Left cardiac atrium (tissue), 4 donors: ENCODE measurements around the gene WSB1. TPM values are rescaled to one million over a fixed set of nuclear protein-coding genes. Genes with fewer than 3 reads are reported as not detected.
"Not testable (repeated sequence)": the region's sequence is repeated elsewhere in the genome, so short reads cannot be mapped to it uniquely, and the experiment has no call there.

Experiments
- ATAC-seq, 2 donors: fragments of 200-7000 bp; cut with Tn5 transposase; one replicate each; pipeline ENCODE4 v1.9.1; 2020; ENCODE audit warnings: mild to moderate bottlenecking in 2 of 2, moderate library complexity in 2 of 2
- DNase-seq: peaks from one replicate; pipeline ENCODE4 v3.0.0-alpha.2; 2020
- intact Hi-C, 2 donors: fragments of 100-400 bp; cut with DNase I; formaldehyde crosslinking; loops; one replicate each; pipeline versions ENCODE4 v1.14.1 to v1.15.1; 2022 to 2023
- total RNA-seq, 2 donors: library from RNA; stranded (reverse); fragmentation: NEBNext Ultra II Directional; extraction: Animal tissue kit (Norgen Biotek cat#: 25700); gene quantifications; one replicate each; pipeline ENCODE4 v1.2.1, GENCODE V29; 2021
- donor health status: DM: no; HTN: yes; CAD: no.
- donor health status: DM: no; HTN: yes; CAD: no; lungs with severe emphysema.
- donor health status: DM: yes; HTN: yes; CAD: no.
- donor health status: Dilated cardiomyopathy.

Gene WSB1
- total RNA-seq, 2 donors from 2014 or later: 69.3 to 119 TPM

GRCh38 chr17:27327871-27328270, 34.0 kb downstream of the WSB1 start:
- no peak for ATAC-seq
- intact Hi-C loops: no loop called here
- DNase-seq: no peak

GRCh38 chr17:27328686-27329085, 34.8 kb downstream of the WSB1 start:
- DNase-seq, intact Hi-C loops, ATAC-seq: not testable (repeated sequence)

GRCh38 chr17:27329146-27329805, 35.4 kb downstream of the WSB1 start:
- DNase-seq (no peak), ATAC-seq (no peak)
- intact Hi-C loops: no loop called here

- DNase-seq (no peak), ATAC-seq (peak in 1 of 2 donors; percentile 0)
- intact Hi-C loops: loop anchor here (2.0 to 5.0 kb wide), 2 partner anchors 37 to 90 kb away; partner anchors contain the start of gene WSB1 (in 1 of the 2)
These were observed 38.1 kb downstream of the WSB1 start for GRCh38 chr17:27332047-27332393.

GRCh38 chr17:27332485-27333409, 38.8 kb downstream of the WSB1 start:
- intact Hi-C loops: loop anchor here (1.0 to 5.0 kb wide), 3 partner anchors 38 to 90 kb away; partner anchors contain the start of gene WSB1 (in 1 of the 2)
- peak; percentile 99 for DNase-seq

GRCh38 chr17:27333410-27333980, 39.6 kb downstream of the WSB1 start:
- DNase-seq: no peak

More at GRCh38 chr17:27332485-27333409, 38.8 kb downstream of the WSB1 start:
- ATAC-seq: peak; percentile 97

GRCh38 chr17:27336184-27336583, 42.3 kb downstream of the WSB1 start:
- intact Hi-C loops: no loop called here
- DNase-seq (no peak), ATAC-seq (no peak)

More at GRCh38 chr17:27333410-27333980, 39.6 kb downstream of the WSB1 start:
- intact Hi-C loops: loop anchor here (1.0 to 5.0 kb wide), 3 partner anchors 39 to 91 kb away; partner anchors contain the start of gene WSB1 (in 1 of the 2)
- peak in 1 of 2 donors; percentile 10 for ATAC-seq

- no peak for ATAC-seq
- DNase-seq: no peak
- intact Hi-C loops: no loop called here
These were observed 44.6 kb downstream of the WSB1 start for GRCh38 chr17:27338536-27338985.

- ATAC-seq (no peak), DNase-seq (no peak)
- intact Hi-C loops: no loop called here
These were observed 45.4 kb downstream of the WSB1 start for GRCh38 chr17:27339198-27339835.

GRCh38 chr17:27339836-27340550, 46.1 kb downstream of the WSB1 start:
- DNase-seq: no peak
- peak in 1 of 2 donors; percentile 22 for ATAC-seq
- intact Hi-C loops: no loop called here

- ATAC-seq (no peak), DNase-seq (no peak)
- intact Hi-C loops: no loop called here
These were observed 46.7 kb downstream of the WSB1 start for GRCh38 chr17:27340575-27340974.

- DNase-seq (no peak), ATAC-seq (peak; percentile 18 to 53)
- intact Hi-C loops: no loop called here
These were observed 47.1 kb downstream of the WSB1 start for GRCh38 chr17:27341041-27341471.

- DNase-seq: no peak
- no peak for ATAC-seq
- intact Hi-C loops: no loop called here
These were observed 48.1 kb downstream of the WSB1 start for GRCh38 chr17:27342059-27342458.

- intact Hi-C loops: no loop called here
- ATAC-seq (no peak), DNase-seq (no peak)
These were observed 49.4 kb downstream of the WSB1 start for GRCh38 chr17:27343294-27343693.

- intact Hi-C loops: no loop called here
These were observed 50.2 kb downstream of the WSB1 start for GRCh38 chr17:27343977-27344607.

GRCh38 chr17:27345141-27345904, 51.4 kb downstream of the WSB1 start:
- intact Hi-C loops: no loop called here
- no peak for DNase-seq
- ATAC-seq: peak; percentile 23 to 65

More at GRCh38 chr17:27343977-27344607, 50.2 kb downstream of the WSB1 start:
- ATAC-seq (no peak), DNase-seq (no peak)

GRCh38 chr17:27346228-27346899, 52.5 kb downstream of the WSB1 start:
- ATAC-seq (no peak), DNase-seq (no peak)
- intact Hi-C loops: no loop called here
